ENCODE data around the gene GIGYF2.

DNA sequence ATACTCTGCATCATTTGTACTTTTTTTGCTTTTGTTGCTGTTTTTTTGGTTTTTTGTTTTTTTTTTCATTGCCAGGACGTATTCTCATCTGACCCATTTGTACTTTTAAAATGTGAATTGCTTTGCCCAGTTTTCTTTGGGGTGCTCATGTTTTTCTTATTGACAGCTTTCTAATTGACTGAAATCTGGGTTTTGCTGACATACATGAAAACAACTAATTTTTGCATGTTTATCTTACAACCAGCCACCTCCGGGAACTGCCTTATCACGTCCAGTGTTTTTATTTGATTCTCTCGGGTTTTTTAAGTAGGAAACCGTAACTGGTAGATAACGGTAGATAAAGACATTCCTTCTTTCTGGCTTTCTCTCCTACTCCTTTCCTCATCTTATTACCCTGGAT lies 211.6 kb downstream of the GIGYF2 start:
- TF ChIP-seq, protein P1, sequence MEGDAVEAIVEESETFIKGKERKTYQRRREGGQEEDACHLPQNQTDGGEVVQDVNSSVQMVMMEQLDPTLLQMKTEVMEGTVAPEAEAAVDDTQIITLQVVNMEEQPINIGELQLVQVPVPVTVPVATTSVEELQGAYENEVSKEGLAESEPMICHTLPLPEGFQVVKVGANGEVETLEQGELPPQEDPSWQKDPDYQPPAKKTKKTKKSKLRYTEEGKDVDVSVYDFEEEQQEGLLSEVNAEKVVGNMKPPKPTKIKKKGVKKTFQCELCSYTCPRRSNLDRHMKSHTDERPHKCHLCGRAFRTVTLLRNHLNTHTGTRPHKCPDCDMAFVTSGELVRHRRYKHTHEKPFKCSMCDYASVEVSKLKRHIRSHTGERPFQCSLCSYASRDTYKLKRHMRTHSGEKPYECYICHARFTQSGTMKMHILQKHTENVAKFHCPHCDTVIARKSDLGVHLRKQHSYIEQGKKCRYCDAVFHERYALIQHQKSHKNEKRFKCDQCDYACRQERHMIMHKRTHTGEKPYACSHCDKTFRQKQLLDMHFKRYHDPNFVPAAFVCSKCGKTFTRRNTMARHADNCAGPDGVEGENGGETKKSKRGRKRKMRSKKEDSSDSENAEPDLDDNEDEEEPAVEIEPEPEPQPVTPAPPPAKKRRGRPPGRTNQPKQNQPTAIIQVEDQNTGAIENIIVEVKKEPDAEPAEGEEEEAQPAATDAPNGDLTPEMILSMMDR (conservative IDR thresholded peaks at IDR 0.05; ENCODE audit: low read length), result no peak
- TF ChIP-seq EZH2phosphoT487 (IDR thresholded peaks at IDR 0.05; ENCODE audit: borderline replicate concordance, low read depth, low read length), result no peak
